ENCODE data around the gene DCDC2C.

DCDC2C gene

DNA sequence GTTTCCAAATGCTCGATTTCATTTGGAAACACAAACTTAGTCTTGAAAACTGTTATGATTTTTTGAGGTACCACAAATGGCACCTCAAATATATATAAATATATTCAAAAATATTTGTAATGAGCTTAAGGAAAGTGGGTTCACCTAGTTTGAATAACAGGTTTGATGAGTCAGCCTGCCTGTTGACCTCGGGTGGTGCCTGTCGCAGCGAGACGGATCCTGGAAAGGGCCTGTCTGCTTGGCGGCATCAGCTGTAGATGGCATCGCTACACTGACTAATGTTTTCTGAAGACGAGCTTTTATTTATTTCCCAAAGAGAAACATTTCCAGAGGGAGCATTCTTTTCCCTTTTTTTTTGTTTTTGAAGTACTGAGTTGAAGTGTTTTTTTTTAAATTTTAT lies 38.5 kb upstream of the DCDC2C start:
- no peak overlapping the region for H3K4me3 ChIP-seq
- H3K36me3 ChIP-seq (replicated peaks): no peaks in the 10 kb centered on the region
- DNase-seq (ENCODE audit: low spot score in 2 of 2): no peak
- H3K27me3 ChIP-seq (ENCODE audit: low read depth): no peaks in the 10 kb centered on the region
- no peaks in the 10 kb centered on the region for H3K4me1 ChIP-seq
- H3K9me3 ChIP-seq: no peaks in the 10 kb centered on the region
- in situ Hi-C loops (cut with MboI; ENCODE audit: low sequenced_read_pairs): loop anchor here (25.0 kb wide), 1 partner anchor 1553 kb away; no protein-coding TSS in a partner anchor

DNA sequence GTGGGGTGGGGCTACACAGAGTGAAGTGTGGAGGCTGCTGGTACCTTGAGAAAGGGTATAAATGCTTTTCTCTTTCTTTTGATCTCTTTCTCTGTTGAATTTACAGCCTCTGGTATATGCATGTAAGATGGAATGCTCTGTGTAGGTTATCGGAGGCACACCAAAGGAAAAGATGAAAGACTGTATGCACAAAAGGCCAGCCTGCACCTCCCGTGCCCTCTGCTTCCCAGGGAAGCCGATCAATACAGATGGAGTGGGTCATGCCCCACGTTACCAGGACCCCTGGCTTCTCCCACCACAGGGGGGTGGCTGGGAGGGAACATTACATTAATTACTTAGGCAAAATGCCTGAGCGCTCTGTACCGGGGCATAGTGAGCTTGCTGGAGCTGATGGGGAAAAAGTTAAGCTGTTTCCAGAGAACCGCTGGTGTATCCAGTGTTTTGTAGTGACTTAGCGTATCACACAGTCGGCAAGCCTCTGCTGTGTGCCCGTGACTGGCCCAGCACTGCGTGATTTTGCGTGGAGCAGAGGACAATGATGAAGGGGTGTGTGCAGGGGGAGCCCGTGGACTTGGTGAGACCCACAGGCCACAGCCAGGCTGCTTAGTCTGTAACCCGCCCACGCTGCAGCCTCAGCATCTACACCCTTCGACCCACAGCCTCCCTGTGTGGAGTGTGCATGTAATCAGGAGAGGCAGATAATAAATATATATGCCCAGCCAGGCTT lies 37.3 kb upstream of the DCDC2C start:
- in situ Hi-C loops (cut with MboI; ENCODE audit: low sequenced_read_pairs): loop anchor here (25.0 kb wide), 1 partner anchor 1554 kb away; no protein-coding TSS in a partner anchor

DNA sequence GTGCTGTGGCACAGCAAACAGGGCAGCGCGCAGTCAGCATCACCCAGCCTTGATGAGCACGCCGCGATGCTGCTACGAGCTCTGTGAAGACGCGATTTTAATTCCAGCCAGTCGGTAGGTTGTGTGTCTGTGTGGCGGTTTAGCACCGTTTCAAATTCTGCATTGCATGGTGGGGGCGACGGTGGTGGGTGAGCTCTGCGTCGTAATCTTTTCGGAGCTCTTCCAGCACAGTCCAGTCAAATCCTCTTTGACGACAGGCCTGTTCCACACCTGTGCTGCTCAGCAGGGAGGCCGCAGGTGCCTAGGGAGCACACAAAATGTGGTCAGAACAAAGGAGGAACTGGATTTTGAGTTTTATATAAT lies 36.8 kb upstream of the DCDC2C start:
- no peak for DNase-seq (ENCODE audit: low spot score in 2 of 2)
- Histone ChIP-seq H3K36me3 (replicated peaks) (no peaks in the 10 kb centered on the region), H3K4me1 (no peaks in the 10 kb centered on the region), H3K27me3 (ENCODE audit: low read depth) (no peaks in the 10 kb centered on the region), H3K9me3 (no peaks in the 10 kb centered on the region), H3K4me3 (no peak overlapping the region)
- in situ Hi-C loops (cut with MboI; ENCODE audit: low sequenced_read_pairs): loop anchor here (25.0 kb wide), 1 partner anchor 1554 kb away; no protein-coding TSS in a partner anchor

More for the DNA sequence above, 37.3 kb upstream of the DCDC2C start:
- H3K9me3 ChIP-seq: no peaks in the 10 kb centered on the region
- no peaks in the 10 kb centered on the region for H3K4me1 ChIP-seq
- DNase-seq (ENCODE audit: low spot score in 2 of 2): no peak
- H3K36me3 ChIP-seq (replicated peaks): no peaks in the 10 kb centered on the region
- no peaks in the 10 kb centered on the region for H3K27me3 ChIP-seq (ENCODE audit: low read depth)
- no peak overlapping the region for H3K4me3 ChIP-seq

DNA sequence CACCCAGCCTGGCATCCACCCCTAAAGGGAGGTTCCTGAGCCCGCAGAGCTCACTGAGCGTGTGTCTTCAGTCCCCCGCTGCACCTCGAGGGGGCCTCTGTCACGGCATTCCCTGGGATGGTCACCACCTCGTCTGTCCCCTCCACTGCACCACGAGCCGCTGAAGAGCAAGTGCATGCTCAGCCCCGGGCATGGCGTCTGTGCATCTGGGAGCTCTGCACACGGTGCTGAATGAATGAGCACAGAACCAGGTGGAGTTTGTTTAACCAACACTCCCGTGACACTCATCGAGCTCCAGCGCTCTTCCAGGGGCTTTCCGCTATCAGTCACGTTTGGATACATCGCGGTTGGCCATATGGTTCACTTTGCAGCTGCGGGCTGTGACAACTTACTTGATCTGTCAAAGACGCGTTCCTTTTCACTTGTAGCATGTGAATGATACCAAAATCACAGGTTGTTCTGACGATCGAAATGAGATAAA lies 36.2 kb upstream of the DCDC2C start:
- Histone ChIP-seq H3K36me3 (replicated peaks) (no peaks in the 10 kb centered on the region), H3K4me3 (no peak overlapping the region), H3K27me3 (ENCODE audit: low read depth) (no peaks in the 10 kb centered on the region), H3K9me3 (no peaks in the 10 kb centered on the region), H3K4me1 (no peaks in the 10 kb centered on the region)
- no peak for DNase-seq (ENCODE audit: low spot score in 2 of 2)
- in situ Hi-C loops (cut with MboI; ENCODE audit: low sequenced_read_pairs): loop anchor here (25.0 kb wide), 1 partner anchor 1555 kb away; no protein-coding TSS in a partner anchor

DNA sequence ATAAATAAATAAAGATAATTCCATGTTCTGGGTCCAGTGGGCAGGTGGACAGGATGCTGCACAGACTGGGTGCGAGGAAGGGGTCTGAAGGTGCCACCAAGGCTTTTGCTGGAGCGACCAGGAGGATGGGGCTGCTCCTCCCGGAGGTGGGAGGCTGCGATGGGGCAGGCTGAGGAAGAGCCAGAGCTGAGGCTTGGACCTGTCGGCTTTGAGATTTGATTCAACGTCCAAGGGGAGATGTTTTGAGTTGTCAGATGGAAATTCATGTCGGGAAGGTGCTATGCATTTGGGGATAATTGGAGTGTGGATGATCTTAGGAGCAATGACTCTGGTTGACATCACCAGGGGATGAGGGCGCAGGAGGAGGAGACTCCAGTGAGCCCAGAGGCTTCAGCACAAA lies 33.7 kb upstream of the DCDC2C start:
- Histone ChIP-seq H3K27me3 (ENCODE audit: low read depth) (no peaks in the 10 kb centered on the region), H3K9me3 (no peaks in the 10 kb centered on the region), H3K4me1 (no peaks in the 10 kb centered on the region), H3K4me3 (no peak overlapping the region), H3K36me3 (replicated peaks) (no peaks in the 10 kb centered on the region)
- no peak for DNase-seq (ENCODE audit: low spot score in 2 of 2)
- in situ Hi-C loops (cut with MboI; ENCODE audit: low sequenced_read_pairs): loop anchor here (25.0 kb wide), 1 partner anchor 1557 kb away; no protein-coding TSS in a partner anchor

DNA sequence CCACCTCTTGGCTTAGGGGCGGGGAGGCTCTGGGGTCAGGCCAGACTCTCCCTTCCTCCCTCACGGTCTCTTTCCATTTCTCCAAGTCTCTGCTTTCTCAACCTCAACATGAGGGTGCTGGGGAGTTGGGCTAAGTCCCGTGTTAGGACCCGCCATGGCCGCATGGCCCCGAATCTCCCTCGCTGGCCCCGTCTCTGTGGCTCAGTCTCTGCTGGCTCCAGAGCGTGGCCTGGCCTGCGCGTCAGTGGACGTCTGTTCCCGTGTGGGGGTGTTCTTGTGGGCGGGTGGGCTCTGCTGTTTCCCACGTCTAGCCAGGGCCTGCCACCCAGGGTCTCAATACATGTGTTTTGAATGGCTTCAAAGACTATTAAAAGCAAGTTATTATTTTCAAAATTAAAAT lies 33.0 kb upstream of the DCDC2C start:
- Histone ChIP-seq H3K9me3 (no peaks in the 10 kb centered on the region), H3K36me3 (replicated peaks) (no peaks in the 10 kb centered on the region), H3K4me3 (no peak overlapping the region), H3K4me1 (no peaks in the 10 kb centered on the region), H3K27me3 (ENCODE audit: low read depth) (no peaks in the 10 kb centered on the region)
- in situ Hi-C loops (cut with MboI; ENCODE audit: low sequenced_read_pairs): loop anchor here (25.0 kb wide), 1 partner anchor 1558 kb away; no protein-coding TSS in a partner anchor
- DNase-seq (ENCODE audit: low spot score in 2 of 2): no peak

DNA sequence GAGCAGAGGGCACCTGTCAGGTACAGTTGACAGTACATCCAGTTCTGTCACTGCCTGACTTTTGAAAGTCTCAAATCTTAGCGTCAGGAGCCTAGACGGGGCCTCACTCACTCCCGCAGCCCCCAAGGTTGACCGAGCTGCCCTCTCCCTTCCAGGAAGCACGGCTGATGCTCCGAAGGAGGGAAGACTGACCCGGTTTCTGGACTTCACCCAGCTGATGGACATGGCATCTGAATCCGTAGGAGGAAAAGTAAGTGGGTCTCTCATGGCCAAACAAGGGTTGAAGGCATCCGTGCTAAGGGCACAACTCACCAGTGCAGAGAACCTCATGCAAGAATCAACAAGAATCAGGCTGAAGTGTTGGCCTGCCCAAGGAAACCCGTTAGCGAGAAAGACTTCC lies 32.4 kb upstream of the DCDC2C start:
- Histone ChIP-seq H3K27me3 (ENCODE audit: low read depth) (no peaks in the 10 kb centered on the region), H3K36me3 (replicated peaks) (no peaks in the 10 kb centered on the region)

DNA sequence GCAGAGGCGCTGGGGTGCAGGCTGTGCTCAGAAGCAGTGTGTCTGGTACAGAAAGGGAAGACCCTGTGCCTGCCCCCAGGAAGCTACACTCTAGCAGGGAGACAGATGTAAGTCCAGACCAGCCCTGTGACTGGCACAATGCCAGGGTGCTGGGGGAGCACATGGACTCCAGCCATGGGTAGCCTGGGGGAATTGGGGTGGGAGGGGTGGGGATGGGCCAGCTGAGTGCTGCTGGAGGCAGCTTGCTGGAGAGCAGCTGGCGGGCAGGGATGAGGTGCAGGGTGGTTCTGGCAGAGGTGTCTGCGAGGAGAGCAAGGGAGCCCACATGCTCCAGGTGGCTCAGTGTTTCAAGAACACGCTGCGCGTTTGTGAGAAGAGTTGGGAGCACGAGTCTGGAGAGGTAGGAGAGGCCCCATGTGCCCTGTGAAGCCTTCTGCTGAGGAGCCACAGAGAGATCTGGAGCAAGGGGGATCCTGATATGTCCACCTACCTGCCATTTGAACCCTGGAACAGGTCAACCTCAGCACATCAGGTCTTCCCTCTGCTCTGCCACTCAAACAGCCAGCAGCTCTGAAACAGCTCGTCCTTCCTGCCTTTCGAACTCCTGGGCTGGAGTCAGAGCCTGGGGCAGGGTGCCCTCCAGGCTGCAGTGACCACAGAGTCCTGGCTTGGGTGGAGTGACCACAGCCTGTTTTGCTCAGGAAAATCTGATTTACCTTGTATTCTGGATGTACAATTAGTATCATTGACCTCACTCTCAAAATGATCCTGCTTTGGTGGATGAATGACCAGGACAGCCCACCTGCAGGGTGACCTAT lies 30.3 kb upstream of the DCDC2C start:
- DNase-seq (ENCODE audit: low spot score in 2 of 2): no peak
- H3K36me3 ChIP-seq (replicated peaks): no peaks in the 10 kb centered on the region
- in situ Hi-C loops (cut with MboI; ENCODE audit: low sequenced_read_pairs): loop anchor here (25.0 kb wide), 1 partner anchor 1561 kb away; no protein-coding TSS in a partner anchor
- H3K27me3 ChIP-seq (ENCODE audit: low read depth): no peaks in the 10 kb centered on the region
- no peak overlapping the region for H3K4me3 ChIP-seq
- no peaks in the 10 kb centered on the region for H3K4me1 ChIP-seq
- H3K9me3 ChIP-seq: no peaks in the 10 kb centered on the region

More for the DNA sequence above, 32.4 kb upstream of the DCDC2C start:
- H3K4me1 ChIP-seq: no peaks in the 10 kb centered on the region
- in situ Hi-C loops (cut with MboI; ENCODE audit: low sequenced_read_pairs): loop anchor here (25.0 kb wide), 1 partner anchor 1559 kb away; no protein-coding TSS in a partner anchor
- no peaks in the 10 kb centered on the region for H3K9me3 ChIP-seq
- DNase-seq (ENCODE audit: low spot score in 2 of 2): no peak
- no peak overlapping the region for H3K4me3 ChIP-seq

DNA sequence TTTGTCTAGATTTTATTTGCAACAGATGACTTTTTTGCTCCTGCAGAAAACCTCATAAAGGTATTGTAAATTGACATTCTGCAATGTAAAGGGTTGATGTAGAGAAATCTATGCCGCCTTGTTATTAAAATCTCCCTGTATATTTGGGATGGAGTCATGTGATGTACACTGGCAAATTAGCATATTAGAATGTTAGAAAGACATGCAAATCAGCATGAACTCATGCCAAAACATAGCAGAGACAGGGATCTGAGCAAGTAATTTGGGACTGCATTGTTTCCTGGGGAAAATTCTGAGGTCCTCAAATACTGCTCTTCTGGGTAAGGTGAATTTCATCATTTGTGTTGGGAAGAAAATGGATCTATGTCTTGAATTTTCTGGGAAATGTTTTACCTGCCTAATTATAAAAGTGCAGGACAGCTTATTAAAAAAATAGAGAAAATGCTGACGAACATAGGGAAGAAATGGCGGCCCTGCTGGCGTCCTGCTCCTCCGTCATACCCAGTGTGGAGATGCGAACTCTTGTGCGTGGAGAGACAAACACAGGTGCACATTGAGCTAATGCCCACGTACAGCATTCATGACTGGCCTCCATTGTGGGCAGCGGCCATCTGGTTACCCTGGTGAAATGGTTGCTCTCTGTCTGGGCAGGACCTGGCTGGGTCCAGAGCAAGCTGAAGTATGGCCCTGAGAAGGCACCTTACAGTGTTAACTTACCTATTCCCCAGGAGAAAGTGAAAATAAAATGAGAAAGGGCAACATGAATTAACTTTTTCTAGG lies 29.1 kb upstream of the DCDC2C start:
- H3K4me1 ChIP-seq: no peaks in the 10 kb centered on the region
- H3K27me3 ChIP-seq (ENCODE audit: low read depth): no peaks in the 10 kb centered on the region
- no peaks in the 10 kb centered on the region for H3K36me3 ChIP-seq (replicated peaks)
- in situ Hi-C loops (cut with MboI; ENCODE audit: low sequenced_read_pairs): loop anchor here (25.0 kb wide), 1 partner anchor 1562 kb away; no protein-coding TSS in a partner anchor
- H3K9me3 ChIP-seq: no peaks in the 10 kb centered on the region
- no peak overlapping the region for H3K4me3 ChIP-seq
- DNase-seq (ENCODE audit: low spot score in 2 of 2): no peak

DNA sequence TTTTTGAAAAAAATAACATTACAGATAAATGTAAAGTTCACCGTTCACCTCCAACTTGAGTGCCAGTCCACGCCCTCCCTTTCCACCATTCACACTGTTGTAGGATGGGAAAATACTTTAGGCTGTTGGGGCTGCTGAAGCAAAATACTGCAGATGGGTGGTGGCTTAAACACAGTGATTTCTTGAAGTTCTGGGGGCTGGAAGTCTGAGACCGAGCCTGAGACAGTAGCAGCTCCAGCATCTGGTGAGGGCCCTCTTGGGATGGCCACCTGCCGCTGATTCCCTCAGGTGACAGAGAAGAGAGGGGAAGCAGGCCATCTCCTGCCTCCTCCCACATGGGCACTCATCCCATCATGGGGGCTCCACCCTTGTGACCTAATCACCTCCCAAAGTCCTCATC lies 27.7 kb upstream of the DCDC2C start:
- no peak overlapping the region for H3K4me3 ChIP-seq
- DNase-seq (ENCODE audit: low spot score in 2 of 2): no peak
- no peaks in the 10 kb centered on the region for H3K9me3 ChIP-seq
- H3K27me3 ChIP-seq (ENCODE audit: low read depth): no peaks in the 10 kb centered on the region
- no peaks in the 10 kb centered on the region for H3K36me3 ChIP-seq (replicated peaks)
- no peaks in the 10 kb centered on the region for H3K4me1 ChIP-seq
- in situ Hi-C loops (cut with MboI; ENCODE audit: low sequenced_read_pairs): no loop called here

DNA sequence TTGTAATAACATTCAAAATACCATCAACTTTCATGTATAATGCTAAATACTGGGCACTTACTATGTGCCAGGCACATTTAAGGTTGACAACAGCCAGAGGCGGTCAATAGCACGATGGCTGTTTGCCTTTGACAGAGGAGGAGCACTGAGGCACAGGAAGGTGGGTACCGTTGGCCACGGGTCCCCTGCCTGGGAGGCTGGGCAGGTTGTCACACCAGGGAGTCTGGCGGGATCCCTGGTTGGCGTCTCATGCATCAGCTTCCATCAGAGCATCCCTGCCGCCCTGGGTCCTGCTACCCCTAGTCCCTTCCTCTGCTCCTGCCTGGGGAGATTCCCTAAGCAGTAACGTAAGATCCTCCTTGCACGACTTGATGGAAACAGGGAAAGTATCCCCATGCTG lies 25.9 kb upstream of the DCDC2C start:
- Histone ChIP-seq H3K4me1 (no peaks in the 10 kb centered on the region), H3K4me3 (no peak overlapping the region), H3K36me3 (replicated peaks) (no peaks in the 10 kb centered on the region), H3K9me3 (no peaks in the 10 kb centered on the region), H3K27me3 (ENCODE audit: low read depth) (no peaks in the 10 kb centered on the region)
- in situ Hi-C loops (cut with MboI; ENCODE audit: low sequenced_read_pairs): no loop called here
- DNase-seq (ENCODE audit: low spot score in 2 of 2): no peak

DNA sequence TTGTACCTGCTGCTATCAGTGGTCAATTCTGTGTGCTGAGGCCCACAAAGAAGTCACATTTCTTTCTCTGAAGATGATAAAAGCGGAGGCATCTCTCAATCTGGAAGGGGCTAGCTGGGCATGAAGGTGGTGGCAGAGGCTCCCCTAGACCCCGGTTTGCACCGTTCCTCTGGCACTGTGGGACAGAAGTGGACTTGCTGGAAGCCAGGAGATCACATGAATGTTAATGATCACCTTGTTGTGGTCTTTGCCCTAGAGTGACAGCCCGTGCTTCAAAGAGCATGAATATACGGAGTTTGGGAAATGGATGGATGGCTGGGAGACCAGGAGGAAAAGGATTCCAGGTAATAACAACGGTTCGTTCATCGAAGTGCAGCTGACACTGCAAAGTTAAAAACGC lies 25.2 kb upstream of the DCDC2C start:
- H3K27me3 ChIP-seq (ENCODE audit: low read depth): no peaks in the 10 kb centered on the region
- H3K9me3 ChIP-seq: no peaks in the 10 kb centered on the region
- DNase-seq (ENCODE audit: low spot score in 2 of 2): no peak
- no peak overlapping the region for H3K4me3 ChIP-seq
- no peaks in the 10 kb centered on the region for H3K4me1 ChIP-seq
- in situ Hi-C loops (cut with MboI; ENCODE audit: low sequenced_read_pairs): no loop called here
- no peaks in the 10 kb centered on the region for H3K36me3 ChIP-seq (replicated peaks)

DNA sequence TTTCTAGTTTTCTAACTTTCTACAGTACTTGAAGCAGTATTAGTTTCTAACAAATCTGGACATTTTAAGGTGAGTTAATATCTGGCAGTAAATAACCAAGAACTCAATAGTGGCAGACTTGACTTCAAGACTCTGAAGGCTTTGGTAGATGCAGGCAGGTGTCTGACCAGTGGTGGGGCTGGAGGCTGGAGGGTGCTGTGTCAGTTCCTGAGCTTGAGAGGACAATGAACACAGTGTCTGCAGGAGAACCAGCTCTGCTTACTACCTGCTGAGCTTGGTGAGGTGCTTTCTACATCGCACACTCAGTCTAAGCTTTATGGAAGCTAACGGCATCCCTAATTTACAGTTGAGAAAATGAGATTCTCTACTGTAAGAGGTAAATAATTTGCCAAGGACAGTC lies 24.2 kb upstream of the DCDC2C start:
- Histone ChIP-seq H3K9me3 (no peaks in the 10 kb centered on the region), H3K36me3 (replicated peaks) (no peaks in the 10 kb centered on the region), H3K4me1 (no peaks in the 10 kb centered on the region), H3K27me3 (ENCODE audit: low read depth) (no peaks in the 10 kb centered on the region), H3K4me3 (no peak overlapping the region)
- no peak for DNase-seq (ENCODE audit: low spot score in 2 of 2)
- in situ Hi-C loops (cut with MboI; ENCODE audit: low sequenced_read_pairs): no loop called here

All from HAP-1 (cell line).